Measurements from ENCODE around the gene CCDC73.

The CCDC73 gene

GRCh38 chr11:32571039-32571438 is 223.4 kb downstream of the CCDC73 start:
- no peak for TF ChIP-seq NFRKB (IDR thresholded peaks at IDR 0.05)
- no peak for TF ChIP-seq LEF1 (IDR thresholded peaks at IDR 0.05; ENCODE audit: borderline replicate concordance)
- TF ChIP-seq ARNT (IDR thresholded peaks at IDR 0.05): no peak
- TF ChIP-seq FOXA1 (IDR thresholded peaks at IDR 0.05): no peak
- TF ChIP-seq TARDBP (IDR thresholded peaks at IDR 0.05): no peak
- TF ChIP-seq, protein P1, sequence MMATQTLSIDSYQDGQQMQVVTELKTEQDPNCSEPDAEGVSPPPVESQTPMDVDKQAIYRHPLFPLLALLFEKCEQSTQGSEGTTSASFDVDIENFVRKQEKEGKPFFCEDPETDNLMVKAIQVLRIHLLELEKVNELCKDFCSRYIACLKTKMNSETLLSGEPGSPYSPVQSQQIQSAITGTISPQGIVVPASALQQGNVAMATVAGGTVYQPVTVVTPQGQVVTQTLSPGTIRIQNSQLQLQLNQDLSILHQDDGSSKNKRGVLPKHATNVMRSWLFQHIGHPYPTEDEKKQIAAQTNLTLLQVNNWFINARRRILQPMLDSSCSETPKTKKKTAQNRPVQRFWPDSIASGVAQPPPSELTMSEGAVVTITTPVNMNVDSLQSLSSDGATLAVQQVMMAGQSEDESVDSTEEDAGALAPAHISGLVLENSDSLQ (IDR thresholded peaks at IDR 0.05): no peak
- no peak for TF ChIP-seq SP1 (IDR thresholded peaks at IDR 0.05)
- no peak for TF ChIP-seq FOXM1 (IDR thresholded peaks at IDR 0.05; ENCODE audit: borderline replicate concordance)
- no peak for DNase-seq (ENCODE audit: extremely low spot score)
- ChIA-PET POLR2A (no interaction called here), CTCF (no interaction called here)

DNA sequence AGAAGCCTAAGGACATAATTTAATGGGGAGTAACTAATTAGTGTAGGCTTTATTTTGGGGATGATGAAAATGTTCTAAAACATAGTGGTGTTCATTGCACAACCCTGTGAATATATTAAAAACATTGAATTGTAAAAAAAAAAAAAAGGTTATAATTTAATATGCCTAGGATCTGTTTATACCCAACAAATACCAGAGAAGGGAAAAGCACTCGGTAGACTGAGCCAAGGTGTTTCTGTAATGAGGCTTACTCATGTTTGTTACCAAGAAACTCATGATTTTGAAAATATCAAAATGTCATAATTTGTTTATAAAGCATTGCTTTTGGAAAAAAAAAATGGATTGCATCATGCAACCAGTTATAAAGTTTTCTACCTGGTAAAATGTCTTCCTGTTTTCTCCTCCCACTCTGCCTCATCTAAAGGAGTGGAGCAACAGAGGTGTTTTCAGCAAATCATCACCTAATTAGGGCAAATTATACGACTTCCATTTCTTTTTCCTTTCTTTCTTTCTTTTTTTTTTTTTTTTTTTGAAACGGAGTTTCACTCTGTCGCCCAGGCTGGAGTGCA is 225.1 kb downstream of the CCDC73 start:
- no peak for DNase-seq (ENCODE audit: extremely low spot score)
- CTCF ChIA-PET: no interaction called here

DNA sequence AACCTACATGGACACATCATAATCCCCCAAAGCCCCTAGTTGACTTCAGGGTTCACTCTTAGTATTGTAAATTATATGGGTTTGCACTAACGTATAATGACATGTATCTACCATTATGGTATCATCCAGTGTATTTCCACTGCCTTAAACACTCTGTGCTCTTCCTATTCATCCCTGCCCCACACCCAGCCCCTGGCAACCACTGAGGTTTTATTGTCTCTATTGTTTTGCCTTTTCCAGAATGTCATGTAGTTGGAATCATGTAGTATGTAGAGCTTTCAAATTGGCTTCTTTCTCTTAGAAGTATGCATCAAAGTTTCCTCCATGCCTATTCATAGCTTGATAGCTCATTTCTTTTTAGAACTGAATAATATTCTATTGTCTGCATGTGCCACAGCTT is 227.3 kb downstream of the CCDC73 start:
- POLR2A ChIA-PET: no interaction called here
- no peak for DNase-seq (ENCODE audit: extremely low spot score)
- no peak for TF ChIP-seq FOXK2 (IDR thresholded peaks at IDR 0.05)
- no peak for TF ChIP-seq TARDBP (IDR thresholded peaks at IDR 0.05)
- no peak for TF ChIP-seq CTBP1 (IDR thresholded peaks at IDR 0.05; ENCODE audit: borderline replicate concordance)
- no peak for TF ChIP-seq ZNF384 (IDR thresholded peaks at IDR 0.05)
- no peak for TF ChIP-seq SP1 (IDR thresholded peaks at IDR 0.05)
- TF ChIP-seq, protein P1 (IDR thresholded peaks at IDR 0.05): no peak
- no peak for TF ChIP-seq NFRKB (IDR thresholded peaks at IDR 0.05)
- CTCF ChIA-PET: interaction anchor here (0.7 kb wide), 1 partner anchor 26 kb away, joined by 3 read pairs; no protein-coding TSS in a partner anchor

More for the DNA sequence above, 225.1 kb downstream of the CCDC73 start:
- POLR2A ChIA-PET: no interaction called here
- no peak for TF ChIP-seq TARDBP (IDR thresholded peaks at IDR 0.05)
- TF ChIP-seq SP1 (IDR thresholded peaks at IDR 0.05): no peak
- no peak for TF ChIP-seq FOXK2 (IDR thresholded peaks at IDR 0.05)
- TF ChIP-seq HDGF (IDR thresholded peaks at IDR 0.05; ENCODE audit: borderline replicate concordance): no peak
- no peak for TF ChIP-seq L3MBTL2 (conservative IDR thresholded peaks at IDR 0.05)
- TF ChIP-seq ARNT (IDR thresholded peaks at IDR 0.05): no peak
- TF ChIP-seq NFRKB (IDR thresholded peaks at IDR 0.05): no peak
- no peak for TF ChIP-seq SUZ12 (IDR thresholded peaks at IDR 0.05)
- TF ChIP-seq, protein P1 (IDR thresholded peaks at IDR 0.05): no peak
- no peak for TF ChIP-seq CTBP1 (IDR thresholded peaks at IDR 0.05; ENCODE audit: borderline replicate concordance)
- no peak for TF ChIP-seq FOXA1 (IDR thresholded peaks at IDR 0.05)
- no peak for TF ChIP-seq BHLHE40 (IDR thresholded peaks at IDR 0.05; ENCODE audit: borderline replicate concordance)
- TF ChIP-seq ELF4 (IDR thresholded peaks at IDR 0.05): no peak

DNA sequence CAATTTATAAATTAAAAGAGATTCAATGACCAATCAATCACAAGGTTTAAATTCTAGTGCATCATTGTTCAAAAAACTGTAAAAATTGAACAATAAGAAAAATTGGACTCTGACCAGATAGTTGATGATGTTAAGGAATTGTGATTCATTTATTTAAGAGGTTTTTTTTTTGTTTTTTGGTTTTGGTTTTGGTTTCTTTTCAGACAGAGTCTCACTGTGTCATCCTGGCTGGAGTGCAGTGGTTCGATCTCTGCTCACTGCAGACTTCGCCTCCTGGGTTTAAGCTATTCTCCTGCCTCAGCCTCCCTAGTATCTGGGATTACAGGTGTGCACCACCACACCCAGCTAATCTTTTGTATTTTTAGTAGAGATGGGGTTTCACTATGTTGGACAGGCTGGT is 227.9 kb downstream of the CCDC73 start:
- no peak for DNase-seq (ENCODE audit: extremely low spot score)
- TF ChIP-seq BHLHE40 (IDR thresholded peaks at IDR 0.05; ENCODE audit: borderline replicate concordance) (no peak), ZNF384 (IDR thresholded peaks at IDR 0.05) (no peak)
- CTCF ChIA-PET: no interaction called here
- POLR2A ChIA-PET: no interaction called here

DNA sequence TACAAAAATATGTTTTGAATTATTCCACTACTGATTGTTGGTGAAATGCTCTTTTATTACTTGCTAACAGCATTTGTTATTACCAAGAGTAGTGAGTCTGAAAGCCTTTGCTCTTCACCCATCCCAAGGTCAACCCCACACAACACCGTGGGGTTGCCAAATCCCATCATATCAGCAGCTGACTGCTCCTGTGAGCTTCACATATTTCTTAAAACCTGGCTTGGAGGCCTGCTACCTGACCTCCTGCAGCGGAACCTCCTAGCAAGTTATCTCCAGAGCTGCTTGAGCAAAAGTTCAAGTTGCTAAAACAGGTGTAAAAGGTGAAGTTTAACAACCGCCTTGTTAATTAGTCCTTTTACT is 230.9 kb downstream of the CCDC73 start:
- POLR2A ChIA-PET: no interaction called here
- CTCF ChIA-PET: no interaction called here
- DNase-seq (ENCODE audit: extremely low spot score): no peak
- TF ChIP-seq TARDBP (IDR thresholded peaks at IDR 0.05): no peak
- TF ChIP-seq NFRKB (IDR thresholded peaks at IDR 0.05): no peak
- no peak for TF ChIP-seq ARNT (IDR thresholded peaks at IDR 0.05)
- TF ChIP-seq CTBP1 (IDR thresholded peaks at IDR 0.05; ENCODE audit: borderline replicate concordance): no peak
- TF ChIP-seq, protein P1 (IDR thresholded peaks at IDR 0.05): no peak
- TF ChIP-seq ELF4 (IDR thresholded peaks at IDR 0.05): no peak
- TF ChIP-seq LEF1 (IDR thresholded peaks at IDR 0.05; ENCODE audit: borderline replicate concordance): no peak
- no peak for TF ChIP-seq ZNF384 (IDR thresholded peaks at IDR 0.05)
- TF ChIP-seq FOXK2 (IDR thresholded peaks at IDR 0.05): no peak
- no peak for TF ChIP-seq SUZ12 (IDR thresholded peaks at IDR 0.05)
- no peak for TF ChIP-seq HDGF (IDR thresholded peaks at IDR 0.05; ENCODE audit: borderline replicate concordance)
- no peak for TF ChIP-seq L3MBTL2 (conservative IDR thresholded peaks at IDR 0.05)
- TF ChIP-seq BHLHE40 (IDR thresholded peaks at IDR 0.05; ENCODE audit: borderline replicate concordance): no peak
- TF ChIP-seq FOXA1 (IDR thresholded peaks at IDR 0.05): no peak
- no peak for TF ChIP-seq FOXM1 (IDR thresholded peaks at IDR 0.05; ENCODE audit: borderline replicate concordance)
- TF ChIP-seq SP1 (IDR thresholded peaks at IDR 0.05): no peak

GRCh38 chr11:32562839-32563599 is 231.4 kb downstream of the CCDC73 start:
- CTCF ChIA-PET: no interaction called here
- no peak for TF ChIP-seq LEF1 (IDR thresholded peaks at IDR 0.05; ENCODE audit: borderline replicate concordance)
- TF ChIP-seq, protein P1 (IDR thresholded peaks at IDR 0.05): no peak
- TF ChIP-seq FOXK2 (IDR thresholded peaks at IDR 0.05): no peak
- TF ChIP-seq TARDBP (IDR thresholded peaks at IDR 0.05): no peak
- no peak for TF ChIP-seq L3MBTL2 (conservative IDR thresholded peaks at IDR 0.05)
- no peak for TF ChIP-seq SP1 (IDR thresholded peaks at IDR 0.05)
- no peak for TF ChIP-seq HDGF (IDR thresholded peaks at IDR 0.05; ENCODE audit: borderline replicate concordance)
- TF ChIP-seq ZNF384 (IDR thresholded peaks at IDR 0.05): no peak
- TF ChIP-seq ELF4 (IDR thresholded peaks at IDR 0.05): no peak
- no peak for TF ChIP-seq SUZ12 (IDR thresholded peaks at IDR 0.05)
- TF ChIP-seq BHLHE40 (IDR thresholded peaks at IDR 0.05; ENCODE audit: borderline replicate concordance): no peak
- no peak for TF ChIP-seq CTBP1 (IDR thresholded peaks at IDR 0.05; ENCODE audit: borderline replicate concordance)
- TF ChIP-seq FOXA1 (IDR thresholded peaks at IDR 0.05): no peak
- no peak for TF ChIP-seq NFRKB (IDR thresholded peaks at IDR 0.05)
- no peak for TF ChIP-seq ARNT (IDR thresholded peaks at IDR 0.05)
- POLR2A ChIA-PET: no interaction called here
- no peak for DNase-seq (ENCODE audit: extremely low spot score)
